Muscle of leg (tissue), 11 donors: ENCODE data around the gene SFTPA2. TPM values are rescaled to one million over a fixed set of nuclear protein-coding genes. Genes with fewer than 3 reads are reported as not detected.
A peak's percentile ranks its signal among the peaks of the same experiment; 100 is the strongest.
"Not testable (repeated sequence)": the region's sequence is repeated elsewhere in the genome, so short reads cannot be mapped to it uniquely, and the experiment has no call there.

Experiments used
- DNase-seq: peaks from one replicate; pipeline ENCODE4 v3.0.0; 2013
- H3K27ac ChIP-seq: one replicate; pipeline ENCODE4 v1.5.1; 2013; ENCODE audit warnings: mild to moderate bottlenecking, low read length, control low read depth
- H3K27me3 ChIP-seq: one replicate; pipeline ENCODE4 v1.6.1; 2013; ENCODE audit warnings: low read length; ENCODE audit not compliant: control insufficient read depth, insufficient read depth
- H3K36me3 ChIP-seq: one replicate; pipeline ENCODE4 v1.6.1; 2013; ENCODE audit warnings: low read length; ENCODE audit not compliant: control insufficient read depth, insufficient read depth
- H3K4me1 ChIP-seq: one replicate; pipeline ENCODE4 v1.6.1; 2013; ENCODE audit warnings: low read length; ENCODE audit not compliant: control insufficient read depth, insufficient read depth
- H3K4me3 ChIP-seq: one replicate; pipeline ENCODE4 v1.5.1; 2013; ENCODE audit warnings: low read length, control low read depth
- H3K9me3 ChIP-seq: replicated peaks from 2 replicates; pipeline ENCODE4 v1.6.1; 2013; ENCODE audit warnings: low read depth, low read length; ENCODE audit not compliant: control insufficient read depth
- WGBS: methylation state at CpG from one replicate; pipeline ENCODE4 v1.1.5; 2013; ENCODE audit warnings: missing lambda C conversion rate; ENCODE audit not compliant: insufficient coverage; 5-methylcytosine and 5-hydroxymethylcytosine counted together
- polyA plus RNA-seq, 8 donors: library from polyadenylated mRNA; unstranded; fragments of 120-200 nt; gene quantifications; one replicate each; pipeline versions ENCODE4 v1.2.1 to v1.2.3, GENCODE V29; 2013; ENCODE audit warnings: inconsistent platforms in 1 of 8, low replicate concordance in 1 of 8; ENCODE audit not compliant: insufficient read length in 8 of 8, insufficient read depth in 1 of 8
- total RNA-seq: library from RNA; stranded (reverse); fragments of 120-200 nt; gene quantifications from one replicate; pipeline ENCODE4 v1.2.4, GENCODE V29; 2013

SFTPA2 gene
- total and polyA plus RNA-seq, 9 donors = 0.05 to 0.69 (median 0.06) TPM; not detected in 6

GRCh38 chr10:79542626-79543025, 17.6 kb downstream of the SFTPA2 start:
- DNase-seq = peak; percentile 27
- H3K27ac ChIP-seq = no peak overlapping the region
- H3K4me3 ChIP-seq = no peak overlapping the region
- no peaks in the 10 kb centered on the region for H3K27me3 ChIP-seq
- WGBS = no CpG with 5 or more reads among the region's 2 CpGs
- peaks cover 7% of the 10 kb centered on the region for H3K4me1 ChIP-seq
- no peaks in the 10 kb centered on the region for H3K9me3 ChIP-seq
- no peaks in the 10 kb centered on the region for H3K36me3 ChIP-seq

- not testable (repeated sequence) for H3K27ac ChIP-seq, DNase-seq, H3K27me3 ChIP-seq, H3K9me3 ChIP-seq, H3K4me3 ChIP-seq, H3K36me3 ChIP-seq, H3K4me1 ChIP-seq
- no CpG with 5 or more reads among the region's 1 CpG for WGBS
Observed at GRCh38 chr10:79540930-79541329, 19.3 kb downstream of the SFTPA2 start.

GRCh38 chr10:79538311-79538710, 21.9 kb downstream of the SFTPA2 start:
- not testable (repeated sequence) for H3K36me3 ChIP-seq, H3K4me1 ChIP-seq, DNase-seq, H3K4me3 ChIP-seq, H3K27me3 ChIP-seq, H3K27ac ChIP-seq, H3K9me3 ChIP-seq
- WGBS = 70% methylated on average over 1 of the region's 6 CpGs

- WGBS = no CpG with 5 or more reads among the region's 5 CpGs
- DNase-seq, H3K9me3 ChIP-seq, H3K4me1 ChIP-seq, H3K27ac ChIP-seq, H3K36me3 ChIP-seq, H3K4me3 ChIP-seq, H3K27me3 ChIP-seq: not testable (repeated sequence)
Observed at GRCh38 chr10:79533903-79534175, 26.4 kb downstream of the SFTPA2 start.

- not testable (repeated sequence) for H3K4me1 ChIP-seq, H3K27me3 ChIP-seq, H3K36me3 ChIP-seq, H3K9me3 ChIP-seq, DNase-seq, H3K4me3 ChIP-seq, H3K27ac ChIP-seq
- WGBS = no CpG with 5 or more reads among the region's 11 CpGs
Observed at GRCh38 chr10:79533142-79533902, 26.9 kb downstream of the SFTPA2 start.

- H3K4me3 ChIP-seq, H3K27ac ChIP-seq, DNase-seq, H3K36me3 ChIP-seq, H3K4me1 ChIP-seq, H3K27me3 ChIP-seq, H3K9me3 ChIP-seq: not testable (repeated sequence)
- WGBS = no CpG with 5 or more reads among the region's 4 CpGs
Observed at GRCh38 chr10:79528261-79528660, 31.9 kb downstream of the SFTPA2 start.

- H3K36me3 ChIP-seq, H3K27me3 ChIP-seq, H3K4me3 ChIP-seq, H3K9me3 ChIP-seq, H3K27ac ChIP-seq, H3K4me1 ChIP-seq, DNase-seq: not testable (repeated sequence)
- no CpG with 5 or more reads among the region's 8 CpGs for whole genome bisulfite sequencing
Observed at GRCh38 chr10:79525049-79525710, 35.0 kb downstream of the SFTPA2 start.

GRCh38 chr10:79523157-79523853, 36.9 kb downstream of the SFTPA2 start:
- no CpG with 5 or more reads among the region's 13 CpGs for WGBS
- not testable (repeated sequence) for H3K36me3 ChIP-seq, H3K4me1 ChIP-seq, DNase-seq, H3K27ac ChIP-seq, H3K27me3 ChIP-seq, H3K4me3 ChIP-seq, H3K9me3 ChIP-seq

- not testable (repeated sequence) for DNase-seq, H3K9me3 ChIP-seq, H3K27me3 ChIP-seq, H3K27ac ChIP-seq, H3K4me3 ChIP-seq, H3K36me3 ChIP-seq, H3K4me1 ChIP-seq
- 79% methylated on average over 1 of the region's 4 CpGs for WGBS
Observed at GRCh38 chr10:79522464-79522863, 37.7 kb downstream of the SFTPA2 start.

- 28% methylated on average over 5 of the region's 6 CpGs for whole genome bisulfite sequencing
- H3K4me3 ChIP-seq, H3K27ac ChIP-seq, H3K36me3 ChIP-seq, H3K9me3 ChIP-seq, H3K4me1 ChIP-seq, DNase-seq, H3K27me3 ChIP-seq: not testable (repeated sequence)
Observed at GRCh38 chr10:79521751-79522150, 38.5 kb downstream of the SFTPA2 start.
